WTC11 (cell line): Measurements from ENCODE around the gene KCNJ6.

ENCODE experiments used
- ARID4B ChIP-seq: sonication (generic); formaldehyde crosslinking; IDR thresholded peaks from 2 replicates; pipeline ENCODE4 v1.8.0; 2023; ENCODE audit warnings: missing genetic modification reagents, mild to moderate bottlenecking, borderline replicate concordance
- ATF2 ChIP-seq: sonication (generic); formaldehyde crosslinking; IDR thresholded peaks from 2 replicates; pipeline ENCODE4 v1.8.1; 2022; ENCODE audit warnings: low read depth, missing genetic modification reagents, borderline replicate concordance
- ATF3 ChIP-seq: sonication (generic); formaldehyde crosslinking; conservative IDR thresholded peaks from 2 replicates; pipeline ENCODE4 v1.8.1; 2022; ENCODE audit warnings: mild to moderate bottlenecking, missing genetic modification reagents
- CTCF ChIP-seq: fragments of 200-600 bp; IDR thresholded peaks from 2 replicates; pipeline ENCODE4 v1.8.0; 2022; ENCODE audit warnings: antibody characterized with exemption
- FOXP1 ChIP-seq: sonication (generic); formaldehyde crosslinking; IDR thresholded peaks from 2 replicates; pipeline ENCODE4 v1.8.0; 2022; ENCODE audit warnings: missing genetic modification reagents, mild to moderate bottlenecking, moderate library complexity, borderline replicate concordance
- SOX15 ChIP-seq: fragments of 250-450 bp; sonication (Bioruptor Pico); IDR thresholded peaks from 2 replicates; pipeline ENCODE4 v1.9.0; 2021; ENCODE audit warnings: mild to moderate bottlenecking
- SP1 ChIP-seq: sonication (generic); formaldehyde crosslinking; conservative IDR thresholded peaks from 2 replicates; pipeline ENCODE4 v1.8.1; 2022; ENCODE audit warnings: missing genetic modification reagents
- TEAD4 ChIP-seq: sonication (generic); formaldehyde crosslinking; IDR thresholded peaks from 2 replicates; pipeline ENCODE4 v1.8.0; 2022; ENCODE audit warnings: mild to moderate bottlenecking, missing genetic modification reagents
- USF1 ChIP-seq: sonication (generic); formaldehyde crosslinking; IDR thresholded peaks from 2 replicates; pipeline ENCODE4 v1.8.0; 2022; ENCODE audit warnings: mild to moderate bottlenecking, missing genetic modification reagents
- ZNF281 ChIP-seq: sonication (generic); formaldehyde crosslinking; IDR thresholded peaks from 2 replicates; pipeline ENCODE4 v1.8.0; 2023; ENCODE audit warnings: mild to moderate bottlenecking, missing genetic modification reagents

- TF ChIP-seq TEAD4 (CRISPR knock-in tag) (no peak), CTCF (no peak), ATF3 (CRISPR knock-in tag) (no peak), SP1 (CRISPR knock-in tag) (no peak), SOX15 (CRISPR knock-in tag) (no peak), ARID4B (CRISPR knock-in tag) (no peak), USF1 (CRISPR knock-in tag) (no peak), ZNF281 (CRISPR knock-in tag) (no peak), FOXP1 (CRISPR knock-in tag) (no peak), ATF2 (CRISPR knock-in tag) (no peak)
These were observed 221.1 kb downstream of the KCNJ6 start for GRCh38 chr21:37695111-37695510.
